NOMO-1 treated with dmso at 0.1 percent for 144 hours (cell line): ENCODE results near the gene TMEM185A.
"Not testable (repeated sequence)": the region's sequence is repeated elsewhere in the genome, so short reads cannot be mapped to it uniquely, and the experiment has no call there.

Experiments
- DNase-seq: peaks from one replicate; lab custom pipeline; 2025; ENCODE audit not compliant: unreplicated experiment; lab: John Stamatoyannopoulos, UW

The TMEM185A gene

GRCh38 chrX:149628280-149628679, 3.3 kb downstream of the TMEM185A start:
- no peak for DNase-seq

- not testable (repeated sequence) for DNase-seq
Observed at GRCh38 chrX:149626829-149627228, 4.8 kb downstream of the TMEM185A start.

GRCh38 chrX:149619662-149620061, 11.9 kb downstream of the TMEM185A start:
- DNase-seq, result not testable (repeated sequence)

GRCh38 chrX:149618871-149619270, 12.7 kb downstream of the TMEM185A start:
- no peak for DNase-seq

GRCh38 chrX:149611623-149612175, 19.9 kb downstream of the TMEM185A start:
- DNase-seq, result no peak

- DNase-seq, result no peak
Observed at GRCh38 chrX:149610511-149610910, 21.1 kb downstream of the TMEM185A start.

GRCh38 chrX:149607699-149608098, 23.9 kb downstream of the TMEM185A start:
- DNase-seq, result no peak

GRCh38 chrX:149605248-149605885, 26.2 kb downstream of the TMEM185A start:
- DNase-seq, result not testable (repeated sequence)

GRCh38 chrX:149598603-149599002, 33.0 kb downstream of the TMEM185A start:
- DNase-seq, result not testable (repeated sequence)

GRCh38 chrX:149595943-149596342, 35.6 kb downstream of the TMEM185A start:
- DNase-seq, result not testable (repeated sequence)

- DNase-seq, result not testable (repeated sequence)
Observed at GRCh38 chrX:149595214-149595613, 36.4 kb downstream of the TMEM185A start, which contains the start of gene HSFX2. HSFX2 (minus strand) TSS chrX:149595314; CDS start chrX:149594700, 614 bp downstream.

- not testable (repeated sequence) for DNase-seq
Observed at GRCh38 chrX:149590993-149591392, 40.6 kb downstream of the TMEM185A start.

- not testable (repeated sequence) for DNase-seq
Observed at GRCh38 chrX:149587359-149587758, 44.2 kb downstream of the TMEM185A start, which contains the start of gene MAGEA9B. MAGEA9B (minus strand) TSS chrX:149587459; CDS start chrX:149583179, 4,280 bp downstream.

- DNase-seq, result not testable (repeated sequence)
Observed at GRCh38 chrX:149585631-149586030, 46.0 kb downstream of the TMEM185A start.

- DNase-seq, result not testable (repeated sequence)
Observed at GRCh38 chrX:149573456-149573855, 58.1 kb downstream of the TMEM185A start.

GRCh38 chrX:149572743-149573142, 58.8 kb downstream of the TMEM185A start:
- no peak for DNase-seq

GRCh38 chrX:149571770-149572169, 59.8 kb downstream of the TMEM185A start:
- DNase-seq, result no peak

- no peak for DNase-seq
Observed at GRCh38 chrX:149570668-149571067, 60.9 kb downstream of the TMEM185A start.

- no peak for DNase-seq
Observed at GRCh38 chrX:149569770-149570169, 61.8 kb downstream of the TMEM185A start.

GRCh38 chrX:149568701-149569296, 62.8 kb downstream of the TMEM185A start:
- no peak for DNase-seq

GRCh38 chrX:149567621-149568417, 63.8 kb downstream of the TMEM185A start:
- DNase-seq, result no peak
